GM12801 (cell line): ENCODE measurements around the gene MEX3D.

ENCODE experiments used
- TF ChIP-seq, protein P1 (sequence below): IDR thresholded peaks from one replicate; pipeline ENCODE4 v1.5.1; 2011; ENCODE audit warnings: control low read depth; ENCODE audit not compliant: insufficient read length; ENCODE audit errors: extremely low read depth

Gene MEX3D

DNA sequence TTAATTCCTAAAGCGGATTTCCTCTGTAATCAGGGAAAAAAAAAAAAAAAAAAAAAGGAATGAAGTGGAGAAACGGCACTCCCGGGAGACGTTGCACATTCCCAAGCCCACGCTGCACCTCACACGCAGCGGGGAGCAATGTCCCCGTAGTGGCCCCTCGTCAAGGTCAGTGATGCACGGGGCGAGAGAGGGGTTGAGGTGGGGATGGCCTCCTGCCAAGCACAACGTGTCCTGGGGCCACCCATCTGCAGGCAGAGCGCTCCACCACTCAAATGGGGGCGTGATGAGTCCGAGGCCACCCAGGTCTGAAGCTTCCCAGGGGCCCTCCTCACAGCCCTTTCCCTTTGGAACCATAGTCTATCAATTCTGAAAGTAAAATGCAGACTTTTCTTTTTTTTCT lies 29.1 kb downstream of the MEX3D start:
- TF ChIP-seq, protein P1, sequence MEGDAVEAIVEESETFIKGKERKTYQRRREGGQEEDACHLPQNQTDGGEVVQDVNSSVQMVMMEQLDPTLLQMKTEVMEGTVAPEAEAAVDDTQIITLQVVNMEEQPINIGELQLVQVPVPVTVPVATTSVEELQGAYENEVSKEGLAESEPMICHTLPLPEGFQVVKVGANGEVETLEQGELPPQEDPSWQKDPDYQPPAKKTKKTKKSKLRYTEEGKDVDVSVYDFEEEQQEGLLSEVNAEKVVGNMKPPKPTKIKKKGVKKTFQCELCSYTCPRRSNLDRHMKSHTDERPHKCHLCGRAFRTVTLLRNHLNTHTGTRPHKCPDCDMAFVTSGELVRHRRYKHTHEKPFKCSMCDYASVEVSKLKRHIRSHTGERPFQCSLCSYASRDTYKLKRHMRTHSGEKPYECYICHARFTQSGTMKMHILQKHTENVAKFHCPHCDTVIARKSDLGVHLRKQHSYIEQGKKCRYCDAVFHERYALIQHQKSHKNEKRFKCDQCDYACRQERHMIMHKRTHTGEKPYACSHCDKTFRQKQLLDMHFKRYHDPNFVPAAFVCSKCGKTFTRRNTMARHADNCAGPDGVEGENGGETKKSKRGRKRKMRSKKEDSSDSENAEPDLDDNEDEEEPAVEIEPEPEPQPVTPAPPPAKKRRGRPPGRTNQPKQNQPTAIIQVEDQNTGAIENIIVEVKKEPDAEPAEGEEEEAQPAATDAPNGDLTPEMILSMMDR: no peak

DNA sequence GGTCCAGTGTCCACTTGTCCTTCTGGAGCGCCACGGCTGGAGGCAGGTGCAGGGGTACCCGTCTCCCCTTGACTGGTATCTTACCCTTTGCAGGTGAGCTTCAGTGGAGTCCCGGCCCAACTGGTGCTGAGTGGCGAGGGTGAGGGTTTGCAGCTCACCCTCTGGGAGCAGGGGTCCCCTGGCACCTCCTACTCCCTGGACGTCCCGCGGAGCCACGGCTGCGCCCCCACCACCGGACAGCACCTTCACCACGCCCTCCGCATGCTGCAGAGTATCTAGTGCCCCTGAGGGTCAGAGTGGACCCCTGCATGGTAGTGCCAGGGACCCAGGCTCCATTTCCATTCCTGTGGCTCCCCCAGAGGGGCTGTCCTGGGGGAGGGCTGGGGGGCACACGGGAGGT lies 33.2 kb downstream of the MEX3D start:
- TF ChIP-seq, protein P1: no peak

DNA sequence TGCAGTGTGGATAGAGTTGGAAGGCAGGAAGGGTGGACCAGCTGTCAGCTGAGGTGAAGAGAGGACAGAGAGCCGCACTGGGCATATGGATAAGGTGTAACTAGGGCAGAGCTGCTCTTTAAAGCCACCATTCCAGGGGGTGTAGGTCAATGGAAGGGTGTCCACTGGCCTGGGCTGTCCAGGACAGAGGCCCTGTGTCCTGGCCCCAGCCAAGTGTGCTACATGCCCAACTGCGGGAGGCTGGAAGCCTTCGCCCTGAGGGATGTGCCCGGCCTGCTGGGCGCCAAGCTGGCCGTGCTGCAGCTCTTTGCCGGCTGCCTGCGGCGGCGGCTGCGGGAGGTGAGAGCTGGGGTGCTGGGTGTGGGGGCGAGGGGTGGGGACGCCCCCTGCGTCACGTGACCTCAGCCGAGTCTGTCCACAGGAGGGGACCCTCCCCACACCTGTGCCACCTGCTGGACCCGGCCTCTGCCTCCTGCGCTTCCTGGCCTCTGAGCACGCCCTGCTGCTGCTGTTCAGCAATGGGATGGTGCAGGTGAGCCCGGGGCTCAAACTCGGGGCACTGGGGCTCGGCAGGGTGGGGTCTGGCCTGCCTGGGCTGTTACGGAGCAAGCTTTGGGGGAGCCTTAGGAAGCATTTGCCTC lies 34.5 kb downstream of the MEX3D start:
- TF ChIP-seq, protein P1: no peak

DNA sequence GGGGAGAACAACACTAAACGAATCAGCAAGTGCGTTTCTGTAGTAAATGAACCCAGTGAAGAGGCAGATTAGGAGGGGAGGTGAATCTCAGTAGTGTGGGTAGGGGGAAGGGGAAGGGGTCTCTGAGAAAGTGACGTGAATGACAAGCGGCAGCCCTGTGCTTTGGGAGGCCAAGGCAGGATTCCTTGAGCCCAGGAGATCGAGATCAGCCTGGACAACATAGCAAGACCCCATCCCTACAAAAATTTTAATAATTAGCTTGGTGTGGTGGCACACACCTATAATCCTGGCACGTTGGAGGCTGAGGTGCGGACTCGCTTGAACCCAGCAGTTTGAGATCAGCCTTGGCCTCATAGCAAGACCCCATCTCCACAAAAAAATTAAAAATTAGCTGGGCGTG lies 36.1 kb downstream of the MEX3D start:
- TF ChIP-seq, protein P1: no peak

- TF ChIP-seq, protein P1: no peak
Measured at GRCh38 chr19:1531587-1531986, 36.5 kb downstream of the MEX3D start.

DNA sequence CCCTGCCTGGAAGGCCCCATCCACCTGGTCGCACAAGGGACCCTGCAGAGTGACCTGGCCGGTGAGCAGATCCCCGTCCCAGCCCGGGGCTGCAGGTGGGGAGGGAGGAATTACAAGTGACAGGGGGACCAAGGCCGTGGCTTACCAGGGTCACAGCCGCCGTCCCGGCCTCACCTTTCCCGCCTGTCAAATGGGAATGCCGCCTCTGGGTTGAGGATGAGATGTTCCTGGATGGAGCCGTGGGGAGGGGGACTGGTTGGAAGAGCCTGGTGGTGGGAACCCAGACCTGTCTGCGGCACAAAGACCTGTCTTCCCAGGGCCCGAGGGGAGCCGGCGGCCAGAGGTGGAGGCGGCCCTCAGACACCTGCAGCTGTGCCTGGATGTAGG lies 38.7 kb downstream of the MEX3D start:
- TF ChIP-seq, protein P1: no peak

DNA sequence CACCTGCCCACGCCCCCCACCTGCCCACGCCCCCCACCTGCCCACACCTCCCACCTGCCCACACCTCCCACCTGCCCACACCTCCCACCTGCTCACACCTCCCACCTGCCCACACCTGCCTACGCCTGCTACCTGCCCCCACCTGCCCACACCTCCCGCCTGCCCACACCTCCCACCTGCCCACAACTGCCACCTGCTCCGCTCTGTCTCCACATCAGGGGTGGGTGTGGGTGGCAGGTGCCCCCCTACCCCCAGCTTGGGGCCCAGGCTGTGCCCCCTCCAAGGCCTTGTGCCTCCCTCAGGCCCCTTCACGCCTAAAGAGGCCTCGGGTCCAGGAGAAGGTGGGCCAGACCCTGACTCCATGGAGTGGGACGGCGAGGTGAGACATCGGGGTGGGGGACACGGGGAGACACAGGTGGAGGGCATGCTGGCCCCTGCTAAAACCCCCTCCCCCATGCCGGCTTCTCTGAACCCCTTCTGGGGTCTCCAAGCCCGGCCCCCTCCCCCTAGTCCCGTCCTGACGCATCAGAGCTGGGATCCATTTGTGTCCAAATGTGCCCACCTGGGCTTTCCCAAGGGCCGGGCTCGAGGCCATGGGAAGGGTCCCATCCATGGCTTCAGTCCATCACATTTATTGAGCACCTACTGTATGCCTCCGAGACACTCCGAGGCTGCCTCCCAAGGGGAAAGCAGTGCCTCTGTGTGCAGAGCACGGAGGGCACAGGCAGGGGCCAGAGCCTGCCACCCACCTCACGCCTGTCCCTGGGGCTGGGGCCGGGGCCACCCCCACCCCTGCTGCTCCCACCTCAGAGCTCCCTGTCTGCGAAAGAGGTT lies 39.3 kb downstream of the MEX3D start:
- TF ChIP-seq, protein P1: no peak
